ENCODE data around the gene PSPH. TPM values are rescaled to one million over a fixed set of nuclear protein-coding genes. Genes with fewer than 3 reads are reported as not detected.

Gene PSPH
- total and polyA plus RNA-seq, 10 of the 15 experiments (the other 5 are each of a cell fraction or from before 2014, with no cell fraction given): 5.2 to 36.4 (median 23.9) TPM

DNA sequence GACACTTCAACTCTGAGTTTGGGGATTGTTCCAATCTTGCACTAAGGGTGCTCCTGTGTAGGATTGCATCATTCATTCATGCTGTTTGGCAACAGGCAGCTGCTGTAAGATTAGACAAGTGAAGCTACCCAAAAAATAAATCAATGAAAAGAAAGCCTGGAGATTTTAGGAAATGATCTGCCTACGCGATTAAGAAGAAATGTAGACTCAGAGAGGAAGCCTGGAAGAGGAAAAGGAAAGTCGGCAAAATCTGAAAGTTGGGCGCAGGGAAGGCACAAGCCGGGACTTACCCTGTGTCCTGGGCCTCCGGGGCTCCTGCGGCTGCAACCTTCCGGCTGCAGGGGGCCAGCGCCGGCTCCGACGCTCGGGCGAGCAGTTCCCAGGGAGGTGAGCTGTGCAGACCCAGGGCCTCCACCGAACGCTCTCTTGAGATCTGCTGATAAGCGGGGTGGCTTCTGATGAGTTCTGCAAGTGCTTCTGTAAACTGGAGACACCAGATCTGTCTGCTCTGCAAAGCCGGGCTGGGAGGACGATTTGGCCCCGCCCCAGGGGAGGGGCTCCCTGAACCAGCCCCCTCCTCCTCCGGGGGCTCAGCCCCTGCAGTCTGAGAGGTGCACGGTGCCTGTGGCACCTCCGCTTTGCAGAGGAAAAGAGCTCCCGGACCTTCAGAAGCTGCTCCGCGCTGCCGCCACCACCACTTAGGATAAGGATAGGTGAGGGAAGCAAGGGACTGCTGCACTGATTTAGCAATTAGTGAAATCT, 17.4 kb downstream of the PSPH start (continued):
- no peak for TF ChIP-seq ATF7 (IDR thresholded peaks at IDR 0.05; ENCODE audit: low read depth)
- no peak for TF ChIP-seq HSF1 (IDR thresholded peaks at IDR 0.05; ENCODE audit: low read depth, low read length)
- no peak for TF ChIP-seq RAD51 (IDR thresholded peaks at IDR 0.05)
- no peak for TF ChIP-seq SIX5 (IDR thresholded peaks at IDR 0.05; ENCODE audit: low read depth, low read length, severe bottlenecking)
- TF ChIP-seq, protein P1, sequence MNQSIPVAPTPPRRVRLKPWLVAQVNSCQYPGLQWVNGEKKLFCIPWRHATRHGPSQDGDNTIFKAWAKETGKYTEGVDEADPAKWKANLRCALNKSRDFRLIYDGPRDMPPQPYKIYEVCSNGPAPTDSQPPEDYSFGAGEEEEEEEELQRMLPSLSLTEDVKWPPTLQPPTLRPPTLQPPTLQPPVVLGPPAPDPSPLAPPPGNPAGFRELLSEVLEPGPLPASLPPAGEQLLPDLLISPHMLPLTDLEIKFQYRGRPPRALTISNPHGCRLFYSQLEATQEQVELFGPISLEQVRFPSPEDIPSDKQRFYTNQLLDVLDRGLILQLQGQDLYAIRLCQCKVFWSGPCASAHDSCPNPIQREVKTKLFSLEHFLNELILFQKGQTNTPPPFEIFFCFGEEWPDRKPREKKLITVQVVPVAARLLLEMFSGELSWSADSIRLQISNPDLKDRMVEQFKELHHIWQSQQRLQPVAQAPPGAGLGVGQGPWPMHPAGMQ (IDR thresholded peaks at IDR 0.05; ENCODE audit: borderline replicate concordance): no peak
- no peak for TF ChIP-seq NFXL1 (IDR thresholded peaks at IDR 0.05; ENCODE audit: borderline replicate concordance)
- TF ChIP-seq PBX3 (IDR thresholded peaks at IDR 0.05; ENCODE audit: insufficient replicate concordance, low read depth, low read length): no peak
- no peak for TF ChIP-seq POLR2AphosphoS2 (IDR thresholded peaks at IDR 0.05; ENCODE audit: low read depth, low read length)
- TF ChIP-seq SREBF2 (IDR thresholded peaks at IDR 0.05; ENCODE audit: low read length): no peak
- TF ChIP-seq SUPT20H (IDR thresholded peaks at IDR 0.05; ENCODE audit: borderline replicate concordance, control insufficient read depth, low read depth, low read length): no peak
- TF ChIP-seq JUND (IDR thresholded peaks at IDR 0.05; ENCODE audit: low read depth, low read length): no peak
- TF ChIP-seq HDGF (IDR thresholded peaks at IDR 0.05): no peak
- TF ChIP-seq SRF (IDR thresholded peaks at IDR 0.05; ENCODE audit: low read depth in 2 of 2, low read length in 2 of 2): no peak
- 0 out of 2 replicates have a peak, but pooled peaks have one; percentile 36 for TF ChIP-seq LARP7 (IDR thresholded peaks at IDR 0.05)
- no peak for TF ChIP-seq FOS (IDR thresholded peaks at IDR 0.05; ENCODE audit: borderline replicate concordance, extremely low read depth, insufficient read length)
- no peak for TF ChIP-seq NFYA (IDR thresholded peaks at IDR 0.05; ENCODE audit: borderline replicate concordance, low read depth, low read length)
- TF ChIP-seq EED (IDR thresholded peaks at IDR 0.05; ENCODE audit: low read depth): 0 out of 2 replicates have a peak, but pooled peaks have one; percentile 20
- TF ChIP-seq, protein P2, sequence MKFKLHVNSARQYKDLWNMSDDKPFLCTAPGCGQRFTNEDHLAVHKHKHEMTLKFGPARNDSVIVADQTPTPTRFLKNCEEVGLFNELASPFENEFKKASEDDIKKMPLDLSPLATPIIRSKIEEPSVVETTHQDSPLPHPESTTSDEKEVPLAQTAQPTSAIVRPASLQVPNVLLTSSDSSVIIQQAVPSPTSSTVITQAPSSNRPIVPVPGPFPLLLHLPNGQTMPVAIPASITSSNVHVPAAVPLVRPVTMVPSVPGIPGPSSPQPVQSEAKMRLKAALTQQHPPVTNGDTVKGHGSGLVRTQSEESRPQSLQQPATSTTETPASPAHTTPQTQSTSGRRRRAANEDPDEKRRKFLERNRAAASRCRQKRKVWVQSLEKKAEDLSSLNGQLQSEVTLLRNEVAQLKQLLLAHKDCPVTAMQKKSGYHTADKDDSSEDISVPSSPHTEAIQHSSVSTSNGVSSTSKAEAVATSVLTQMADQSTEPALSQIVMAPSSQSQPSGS (IDR thresholded peaks at IDR 0.05; ENCODE audit: low read length): no peak
- no peak for TF ChIP-seq BCL11A (IDR thresholded peaks at IDR 0.05; ENCODE audit: low read depth, low read length)
- no peak for TF ChIP-seq SMAD1 (IDR thresholded peaks at IDR 0.05; ENCODE audit: low read depth, partially characterized antibody)
- TF ChIP-seq SREBF1 (IDR thresholded peaks at IDR 0.05; ENCODE audit: low read length): no peak
- TF ChIP-seq MEF2B (IDR thresholded peaks at IDR 0.05; ENCODE audit: partially characterized antibody, poor library complexity, severe bottlenecking): no peak
- peak; percentile 47; the same call in 1 of the 2 replicates for TF ChIP-seq POLR2AphosphoS5 (IDR thresholded peaks at IDR 0.05; ENCODE audit: low read length)
- TF ChIP-seq KLF5 (IDR thresholded peaks at IDR 0.05; ENCODE audit: partially characterized antibody): no peak
- TF ChIP-seq ZNF217 (IDR thresholded peaks at IDR 0.05): no peak
- TF ChIP-seq IKZF1 (conservative IDR thresholded peaks at IDR 0.05): peak; percentile 43; the same call in 1 of the 2 replicates
- TF ChIP-seq SPI1 (IDR thresholded peaks at IDR 0.05; ENCODE audit: borderline replicate concordance, insufficient read depth, low read depth, low read length): no peak

All from GM12878 (cell line).